ENCODE results near the gene C1QTNF12. TPM values are rescaled to one million over a fixed set of nuclear protein-coding genes. Genes with fewer than 3 reads are reported as not detected.
A peak's percentile ranks its signal among the peaks of the same experiment; 100 is the strongest.

Gene C1QTNF12
- total and polyA plus RNA-seq, 7 experiments from 2014 or later, result 0.56 to 5.8 (median 3.0) TPM; not detected in 1

DNA sequence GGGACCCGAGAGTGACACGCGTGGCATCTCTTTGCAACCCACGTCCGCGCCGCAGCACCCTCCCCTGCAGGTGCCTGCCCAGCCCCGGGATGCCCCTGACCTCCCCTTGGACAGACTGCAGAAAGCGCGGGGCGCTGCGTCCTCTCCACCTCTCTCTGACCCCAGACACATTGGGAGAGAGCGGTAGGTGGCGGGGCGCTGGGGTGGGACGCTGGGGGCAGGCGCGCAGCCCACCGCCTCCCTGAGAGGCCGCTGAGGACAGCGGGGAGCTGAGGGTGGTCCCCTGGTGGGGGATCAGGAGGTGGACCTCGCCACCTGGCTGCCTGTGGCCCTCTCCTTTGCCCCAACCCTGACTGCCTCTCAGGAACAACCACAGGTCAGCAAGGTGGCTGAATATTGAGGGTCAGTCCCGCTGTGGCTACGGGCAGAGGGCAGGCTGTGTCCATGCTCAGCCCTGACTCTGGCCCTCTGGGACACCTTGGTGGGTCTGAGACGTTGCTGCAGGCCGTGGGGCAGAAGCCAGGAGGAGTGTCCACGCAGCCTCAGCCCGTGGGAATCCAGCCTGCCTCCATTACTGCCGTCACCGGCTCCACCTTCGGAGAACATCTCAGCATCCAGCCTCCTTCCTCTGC is 27.9 kb upstream of the C1QTNF12 start:
- peaks cover 28 to 39% of the 10 kb centered on the region in 2 donors for H3K4me1 ChIP-seq (ENCODE audit: control insufficient read depth in 2 of 2, insufficient read depth in 2 of 2, low read length in 2 of 2)
- Mint-ChIP-seq H3K4me1 (peaks cover 21 to 42% (median 35%) of the 10 kb centered on the region in 7 donors), H3K27me3 (no peaks in the 10 kb centered on the region), H3K4me3 (peak overlapping the region; percentile 52 to 90 (median 68)), H3K27ac (peak overlapping the region in 3 of 9 donors; percentile 24 to 62 (median 48)), H3K9me3 (no peaks in the 10 kb centered on the region), H3K36me3 (peaks cover 0 to 11% (median 0%) of the 10 kb centered on the region in 5 donors)
- DNase-seq (no peak), ATAC-seq (no peak)
- ChIA-PET POLR2A (interaction anchor here (0.6 to 1.8 kb wide), 6 partner anchors 23 to 285 kb away, joined by 4 to 6 read pairs (median 4); partner anchors contain the start of gene CCNL2), CTCF (interaction anchor here (1.0 kb wide), 1 partner anchor 13 kb away, joined by 3 read pairs; no protein-coding TSS in a partner anchor)
- H3K9me3 ChIP-seq (ENCODE audit: control insufficient read depth in 2 of 3, low read length in 3 of 3), result no peaks in the 10 kb centered on the region
- peak overlapping the region; percentile 90 for H3K27ac ChIP-seq (ENCODE audit: low read depth, low read length)
- intact Hi-C loops (cut with micrococcal nuclease), result loop anchor here (2.0 to 5.0 kb wide), 3 partner anchors 62 to 242 kb away; partner anchors contain the start of genes CCNL2 (in 1 of the 2) and TNFRSF4 (in 1 of the 2)
- peaks cover 0 to 8% (median 0%) of the 10 kb centered on the region in 3 experiments for H3K36me3 ChIP-seq (ENCODE audit: control insufficient read depth in 2 of 3, insufficient read depth in 3 of 3, low read length in 3 of 3)
- no peaks in the 10 kb centered on the region for H3K27me3 ChIP-seq (ENCODE audit: control insufficient read depth in 2 of 2, insufficient read depth in 2 of 2, low read length in 2 of 2)
- H3K4me3 ChIP-seq (ENCODE audit: low read length), result peak overlapping the region; percentile 61

GRCh38 chr1:1273512-1274298 is 27.2 kb upstream of the C1QTNF12 start, which contains the start of gene UBE2J2:
UBE2J2 (minus strand) TSS chr1:1273854; CDS start chr1:1267992, 5,862 bp downstream.
- Histone ChIP-seq H3K4me1 (ENCODE audit: control insufficient read depth in 2 of 2, insufficient read depth in 2 of 2, low read length in 2 of 2) (peaks cover 28 to 39% of the 10 kb centered on the region in 2 donors), H3K4me3 (ENCODE audit: low read length) (peak within 1 kb of the TSS; percentile 77), H3K36me3 (ENCODE audit: control insufficient read depth in 2 of 3, insufficient read depth in 3 of 3, low read length in 3 of 3) (peaks cover 0 to 9% (median 0%) of the 10 kb centered on the region in 3 experiments), H3K27ac (ENCODE audit: low read depth, low read length) (peak within 1 kb of the TSS; percentile 90), H3K9me3 (ENCODE audit: control insufficient read depth in 2 of 3, low read length in 3 of 3) (no peaks in the 10 kb centered on the region), H3K27me3 (ENCODE audit: control insufficient read depth in 2 of 2, insufficient read depth in 2 of 2, low read length in 2 of 2) (no peaks in the 10 kb centered on the region)
- CTCF ChIA-PET, result interaction anchor here (1.0 kb wide), 1 partner anchor 12 kb away, joined by 3 read pairs; no protein-coding TSS in a partner anchor
- H3K36me3 Mint-ChIP-seq, result peaks cover 0 to 11% (median 0%) of the 10 kb centered on the region in 5 donors
- no peaks in the 10 kb centered on the region for H3K27me3 Mint-ChIP-seq
- DNase-seq (peak; percentile 83 to 92 (median 90)), ATAC-seq (peak; percentile 99)
- intact Hi-C loops (cut with micrococcal nuclease), result loop anchor here (1.0 to 5.0 kb wide), 9 partner anchors 23 to 241 kb away; partner anchors contain the start of genes B3GALT6 (in 2 of the 2), C1orf159 (in 2 of the 2), PUSL1 (in 2 of the 2) and SDF4 (in 2 of the 2)
- H3K4me1 Mint-ChIP-seq, result peaks cover 21 to 45% (median 35%) of the 10 kb centered on the region in 7 donors
- H3K27ac Mint-ChIP-seq, result peak within 1 kb of the TSS; percentile 36 to 94 (median 83)
- POLR2A ChIA-PET, result interaction anchor here (0.6 to 1.8 kb wide), 6 partner anchors 23 to 285 kb away, joined by 4 to 6 read pairs (median 4); partner anchors contain the start of gene CCNL2
- no peaks in the 10 kb centered on the region for H3K9me3 Mint-ChIP-seq
- H3K4me3 Mint-ChIP-seq, result peak within 1 kb of the TSS; percentile 79 to 92 (median 88)

DNA sequence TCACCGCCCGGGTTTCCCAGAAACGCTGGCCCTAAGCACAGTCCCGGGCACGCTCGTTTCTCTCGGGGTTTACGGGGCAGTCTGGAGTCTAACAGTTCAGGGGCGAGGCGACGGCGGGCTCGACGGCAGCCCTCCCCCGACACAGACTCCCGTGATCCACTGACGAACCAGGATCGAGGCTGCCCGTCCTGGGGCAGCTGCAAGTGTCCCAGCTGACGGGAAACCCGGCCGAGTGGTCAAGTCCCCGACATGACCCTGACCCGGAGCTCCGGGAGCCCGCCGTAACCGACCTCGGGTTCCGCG is 26.6 kb upstream of the C1QTNF12 start:
- Histone ChIP-seq H3K4me3 (ENCODE audit: low read length) (peak overlapping the region; percentile 77), H3K27ac (ENCODE audit: low read depth, low read length) (peak overlapping the region; percentile 90), H3K9me3 (ENCODE audit: control insufficient read depth in 2 of 3, low read length in 3 of 3) (no peaks in the 10 kb centered on the region), H3K36me3 (ENCODE audit: control insufficient read depth in 2 of 3, insufficient read depth in 3 of 3, low read length in 3 of 3) (peaks cover 0 to 14% (median 0%) of the 10 kb centered on the region in 3 experiments), H3K27me3 (ENCODE audit: control insufficient read depth in 2 of 2, insufficient read depth in 2 of 2, low read length in 2 of 2) (no peaks in the 10 kb centered on the region), H3K4me1 (ENCODE audit: control insufficient read depth in 2 of 2, insufficient read depth in 2 of 2, low read length in 2 of 2) (peaks cover 28 to 39% of the 10 kb centered on the region in 2 donors)
- Mint-ChIP-seq H3K4me1 (peaks cover 21 to 46% (median 36%) of the 10 kb centered on the region in 7 donors), H3K27me3 (no peaks in the 10 kb centered on the region), H3K9me3 (no peaks in the 10 kb centered on the region), H3K4me3 (peak overlapping the region; percentile 79 to 92 (median 88)), H3K36me3 (peaks cover 0 to 11% (median 0%) of the 10 kb centered on the region in 5 donors), H3K27ac (peak overlapping the region; percentile 36 to 94 (median 83))
- CTCF ChIA-PET, result interaction anchor here (1.0 kb wide), 1 partner anchor 12 kb away, joined by 3 read pairs; no protein-coding TSS in a partner anchor
- no peak for DNase-seq
- intact Hi-C loops (cut with micrococcal nuclease), result loop anchor here (1.0 to 5.0 kb wide), 8 partner anchors 22 to 241 kb away; partner anchors contain the start of genes B3GALT6 (in 2 of the 2), C1orf159 (in 2 of the 2), PUSL1 (in 2 of the 2) and SDF4 (in 2 of the 2)
- POLR2A ChIA-PET, result interaction anchor here (1.0 to 1.8 kb wide), 4 partner anchors 22 to 126 kb away, joined by 4 to 6 read pairs (median 4); partner anchors contain the start of gene CCNL2
- peak; percentile 1 for ATAC-seq

DNA sequence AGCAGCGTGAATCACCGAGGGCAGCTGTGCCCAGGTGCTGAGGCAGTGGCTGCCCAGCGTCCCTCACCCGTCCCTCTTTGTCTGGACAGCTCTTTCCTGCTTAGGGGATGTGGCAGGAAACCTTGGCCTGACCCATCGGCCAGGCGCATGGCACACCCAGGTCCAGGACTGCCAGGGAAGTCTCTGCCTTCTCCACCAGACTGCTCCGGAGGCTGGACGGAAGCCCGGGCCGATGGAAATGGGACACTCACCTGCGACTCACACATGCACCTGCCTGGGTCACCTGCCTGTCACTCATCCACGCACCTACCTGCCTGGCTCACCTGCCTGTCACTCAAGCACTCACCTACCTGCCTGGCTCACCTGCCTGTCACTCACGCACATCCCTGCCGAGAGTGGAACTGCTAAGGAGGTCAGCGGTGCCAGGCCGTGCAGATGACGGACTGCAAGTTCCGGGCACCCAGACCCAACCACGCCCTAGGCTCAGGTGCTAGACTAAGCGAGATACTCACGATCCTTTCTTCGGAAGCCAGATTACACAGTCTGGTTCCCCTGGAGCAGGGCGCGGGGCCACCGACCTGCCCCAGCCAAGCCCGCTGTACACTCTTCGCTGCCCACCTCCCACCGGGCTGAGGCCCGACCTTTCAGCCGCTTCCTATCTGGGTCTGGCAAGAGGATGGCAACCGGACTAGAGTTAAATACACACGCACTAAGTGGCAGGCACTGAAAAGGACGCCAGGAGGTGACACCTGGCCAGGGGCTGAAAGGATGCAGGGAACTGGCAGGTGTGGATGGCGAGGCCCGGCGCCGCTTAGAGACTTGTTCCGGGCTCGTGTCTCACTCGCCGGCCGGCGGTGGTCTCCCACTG is 26.1 kb upstream of the C1QTNF12 start:
- peak overlapping the region; percentile 79 to 92 (median 88) for H3K4me3 Mint-ChIP-seq
- peak overlapping the region; percentile 90 for H3K27ac ChIP-seq (ENCODE audit: low read depth, low read length)
- peaks cover 21 to 49% (median 36%) of the 10 kb centered on the region in 7 donors for H3K4me1 Mint-ChIP-seq

GRCh38 chr1:1270813-1271212 is 24.3 kb upstream of the C1QTNF12 start:
- Histone ChIP-seq H3K36me3 (ENCODE audit: control insufficient read depth in 2 of 3, insufficient read depth in 3 of 3, low read length in 3 of 3) (peaks cover 0 to 31% (median 0%) of the 10 kb centered on the region in 3 experiments), H3K27ac (ENCODE audit: low read depth, low read length) (peak overlapping the region; percentile 44), H3K9me3 (ENCODE audit: control insufficient read depth in 2 of 3, low read length in 3 of 3) (no peaks in the 10 kb centered on the region), H3K27me3 (ENCODE audit: control insufficient read depth in 2 of 2, insufficient read depth in 2 of 2, low read length in 2 of 2) (no peaks in the 10 kb centered on the region), H3K4me1 (ENCODE audit: control insufficient read depth in 2 of 2, insufficient read depth in 2 of 2, low read length in 2 of 2) (peaks cover 28 to 39% of the 10 kb centered on the region in 2 donors), H3K4me3 (ENCODE audit: low read length) (no peak overlapping the region)
- Mint-ChIP-seq H3K4me1 (peaks cover 21 to 49% (median 39%) of the 10 kb centered on the region in 7 donors), H3K4me3 (peak overlapping the region; percentile 26 to 90 (median 79)), H3K27me3 (no peaks in the 10 kb centered on the region), H3K36me3 (peaks cover 0 to 11% (median 0%) of the 10 kb centered on the region in 5 donors), H3K27ac (peak overlapping the region in 8 of 9 donors; percentile 39 to 79 (median 70)), H3K9me3 (no peaks in the 10 kb centered on the region)
- POLR2A ChIA-PET, result interaction anchor here (1.2 to 1.5 kb wide), 3 partner anchors 14 to 105 kb away, joined by 4 read pairs; partner anchors contain the start of gene AURKAIP1
- no peak for ATAC-seq
- CTCF ChIA-PET, result interaction anchor here (0.6 kb wide), 1 partner anchor 234 kb away, joined by 4 read pairs; no protein-coding TSS in a partner anchor
- intact Hi-C loops (cut with micrococcal nuclease), result loop anchor here in 1 of 2 donors (5.0 kb wide), 2 partner anchors 59 to 239 kb away; partner anchors contain the start of gene TNFRSF4
- DNase-seq, result no peak

More for the DNA sequence above, 26.1 kb upstream of the C1QTNF12 start:
- H3K9me3 Mint-ChIP-seq, result no peaks in the 10 kb centered on the region
- no peaks in the 10 kb centered on the region for H3K27me3 ChIP-seq (ENCODE audit: control insufficient read depth in 2 of 2, insufficient read depth in 2 of 2, low read length in 2 of 2)
- peaks cover 28 to 39% of the 10 kb centered on the region in 2 donors for H3K4me1 ChIP-seq (ENCODE audit: control insufficient read depth in 2 of 2, insufficient read depth in 2 of 2, low read length in 2 of 2)
- H3K9me3 ChIP-seq (ENCODE audit: control insufficient read depth in 2 of 3, low read length in 3 of 3), result no peaks in the 10 kb centered on the region
- ChIA-PET CTCF (interaction anchor here (0.6 kb wide), 1 partner anchor 271 kb away, joined by 3 read pairs; no protein-coding TSS in a partner anchor), POLR2A (interaction anchor here (1.5 to 1.8 kb wide), 2 partner anchors 41 to 127 kb away, joined by 4 to 6 read pairs; partner anchors contain the start of gene CCNL2)
- DNase-seq (peak in 1 of 9 donors; percentile 17), ATAC-seq (no peak)
- intact Hi-C loops (cut with micrococcal nuclease), result loop anchor here (1.0 to 5.0 kb wide), 8 partner anchors 22 to 240 kb away; partner anchors contain the start of genes B3GALT6 (in 2 of the 2), C1orf159 (in 2 of the 2), PUSL1 (in 2 of the 2) and SDF4 (in 2 of the 2)
- H3K27ac Mint-ChIP-seq, result peak overlapping the region; percentile 75 to 94 (median 83)
- peaks cover 0 to 20% (median 0%) of the 10 kb centered on the region in 3 experiments for H3K36me3 ChIP-seq (ENCODE audit: control insufficient read depth in 2 of 3, insufficient read depth in 3 of 3, low read length in 3 of 3)
- peaks cover 0 to 11% (median 0%) of the 10 kb centered on the region in 5 donors for H3K36me3 Mint-ChIP-seq
- H3K4me3 ChIP-seq (ENCODE audit: low read length), result peak overlapping the region; percentile 77
- H3K27me3 Mint-ChIP-seq, result no peaks in the 10 kb centered on the region
